ENCODE results near the gene PLXNA2. TPM values are rescaled to one million over a fixed set of nuclear protein-coding genes. Genes with fewer than 3 reads are reported as not detected.

The PLXNA2 gene
- total and polyA plus RNA-seq, 2 of the 13 experiments (the other 11 are each of a cell fraction or from before 2014, with no cell fraction given): 1.1 to 2.1 TPM

- Histone ChIP-seq H3K27ac (ENCODE audit: extremely low read length, insufficient read depth, low read length) (no peak overlapping the region), H2AFZ (ENCODE audit: low read length) (no peak overlapping the region), H3K27me3 (ENCODE audit: control insufficient read depth in 1 of 2, insufficient read depth in 2 of 2, low read length in 2 of 2) (peaks cover 0 to 8% of the 10 kb centered on the region in 2 experiments; a peak in 2 of 5 replicates), H3K4me1 (ENCODE audit: insufficient read depth, low read length) (peaks cover 17% of the 10 kb centered on the region), H3K79me2 (ENCODE audit: insufficient read depth, low read length) (no peaks in the 10 kb centered on the region), H4K20me1 (ENCODE audit: insufficient read depth, low read length) (no peaks in the 10 kb centered on the region), H3K4me2 (ENCODE audit: low read depth, low read length) (no peak overlapping the region), H3K36me3 (replicated peaks in 1 of 2; ENCODE audit: control insufficient read depth in 1 of 2, insufficient read depth in 2 of 2, low read length in 2 of 2) (no peaks in the 10 kb centered on the region), H3K9ac (ENCODE audit: insufficient read depth, low read depth, low read length) (no peak overlapping the region), H3K4me3 (replicated peaks in 1 of 3; ENCODE audit: insufficient read depth in 1 of 3, low read depth in 2 of 3, low read length in 3 of 3) (no peak overlapping the region), H3K9me3 (ENCODE audit: low read length) (no peaks in the 10 kb centered on the region)
- FAIRE-seq (no peak), ATAC-seq (no peak), DNase-seq (ENCODE audit: low spot score) (no peak)
- ChIA-PET CTCF (ENCODE audit: low intra/inter-chr PET ratio, low total read pairs) (no interaction called here), POLR2A (no interaction called here)
- in situ Hi-C loops (cut with HindIII; ENCODE audit: extremely low pct_ligation_motif_present, low pct_unique_long_range_greater_than_20kb): no loop called here
- 50% methylated on average over 7 of the region's 7 CpGs for WGBS (ENCODE audit: low lambda C conversion rate)
- TF ChIP-seq ZNF766 (CRISPR knock-in tag; IDR thresholded peaks at IDR 0.05; ENCODE audit: borderline replicate concordance): no peak
- no peak for TF ChIP-seq ZNF878 (CRISPR knock-in tag; IDR thresholded peaks at IDR 0.05)
- no peak for TF ChIP-seq RNF2 (conservative IDR thresholded peaks at IDR 0.05; ENCODE audit: low read depth)
- TF ChIP-seq TBL1XR1 (IDR thresholded peaks at IDR 0.05; ENCODE audit: borderline replicate concordance, low read length, partially characterized antibody): no peak
- TF ChIP-seq SMC3 (IDR thresholded peaks at IDR 0.05; ENCODE audit: low read length): no peak
- no peak for TF ChIP-seq DDIT3 (CRISPR knock-in tag; IDR thresholded peaks at IDR 0.05)
- TF ChIP-seq ZNF850 (CRISPR knock-in tag; conservative IDR thresholded peaks at IDR 0.05): no peak
- intact Hi-C loops (cut with micrococcal nuclease; ENCODE audit: unreplicated experiment): no loop called here
- no TSS peak for BruUV-seq (replicated peaks)
Observed at GRCh38 chr1:208256556-208256955, 12.4 kb upstream of the PLXNA2 start.

- Histone ChIP-seq H3K9ac (ENCODE audit: insufficient read depth, low read depth, low read length) (no peak overlapping the region), H3K79me2 (ENCODE audit: insufficient read depth, low read length) (no peaks in the 10 kb centered on the region), H3K36me3 (replicated peaks in 1 of 2; ENCODE audit: control insufficient read depth in 1 of 2, insufficient read depth in 2 of 2, low read length in 2 of 2) (no peaks in the 10 kb centered on the region), H3K9me3 (ENCODE audit: low read length) (no peaks in the 10 kb centered on the region), H3K4me3 (replicated peaks in 1 of 3; ENCODE audit: insufficient read depth in 1 of 3, low read depth in 2 of 3, low read length in 3 of 3) (no peak overlapping the region), H3K27ac (ENCODE audit: extremely low read length, insufficient read depth, low read length) (no peak overlapping the region), H3K4me1 (ENCODE audit: insufficient read depth, low read length) (peaks cover 22% of the 10 kb centered on the region), H2AFZ (ENCODE audit: low read length) (no peak overlapping the region), H4K20me1 (ENCODE audit: insufficient read depth, low read length) (no peaks in the 10 kb centered on the region), H3K4me2 (ENCODE audit: low read depth, low read length) (no peak overlapping the region), H3K27me3 (ENCODE audit: control insufficient read depth in 1 of 2, insufficient read depth in 2 of 2, low read length in 2 of 2) (peaks cover 0 to 8% of the 10 kb centered on the region in 2 experiments; a peak in 2 of 5 replicates)
- ATAC-seq (no peak), DNase-seq (ENCODE audit: low spot score) (no peak), FAIRE-seq (no peak)
- intact Hi-C loops (cut with micrococcal nuclease; ENCODE audit: unreplicated experiment) (no loop called here), in situ Hi-C loops (cut with HindIII; ENCODE audit: extremely low pct_ligation_motif_present, low pct_unique_long_range_greater_than_20kb) (no loop called here)
- BruUV-seq (replicated peaks): no TSS peak
- ChIA-PET CTCF (ENCODE audit: low intra/inter-chr PET ratio, low total read pairs) (no interaction called here), POLR2A (no interaction called here)
- WGBS (ENCODE audit: low lambda C conversion rate): 0% methylated on average over 1 of the region's 1 CpG
- TF ChIP-seq ZSCAN20 (CRISPR knock-in tag; IDR thresholded peaks at IDR 0.05; ENCODE audit: borderline replicate concordance) (no peak), NFIC (IDR thresholded peaks at IDR 0.05; ENCODE audit: low read length) (no peak), SNRNP70 (IDR thresholded peaks at IDR 0.05; ENCODE audit: low read depth, low read length) (no peak), CBX1 (IDR thresholded peaks at IDR 0.05; ENCODE audit: low read depth) (no peak), SETDB1 (CRISPR knock-in tag; IDR thresholded peaks at IDR 0.05; ENCODE audit: borderline replicate concordance) (no peak), ZZZ3 (CRISPR knock-in tag; IDR thresholded peaks at IDR 0.05; ENCODE audit: borderline replicate concordance) (no peak), TOPORS (CRISPR knock-in tag; IDR thresholded peaks at IDR 0.05) (no peak), ZFP62 (CRISPR knock-in tag; IDR thresholded peaks at IDR 0.05) (no peak), ZBTB26 (CRISPR knock-in tag; IDR thresholded peaks at IDR 0.05; ENCODE audit: borderline replicate concordance) (no peak), ZNF879 (CRISPR knock-in tag; IDR thresholded peaks at IDR 0.05) (no peak), NPAS2 (CRISPR knock-in tag; IDR thresholded peaks at IDR 0.05; ENCODE audit: borderline replicate concordance) (no peak), DMAP1 (CRISPR knock-in tag; IDR thresholded peaks at IDR 0.05) (no peak), PBX2 (CRISPR knock-in tag; IDR thresholded peaks at IDR 0.05) (no peak), ZBTB7B (CRISPR knock-in tag; IDR thresholded peaks at IDR 0.05) (no peak)
Observed at GRCh38 chr1:208256091-208256490, 11.9 kb upstream of the PLXNA2 start.

Measured in HepG2 (cell line).